AG04449 (cell line): ENCODE measurements around the gene PXDN.
"Not testable (repeated sequence)": the region's sequence is repeated elsewhere in the genome, so short reads cannot be mapped to it uniquely, and the experiment has no call there.

Experiments
- CTCF ChIA-PET: fragments of 350-600 bp; formaldehyde crosslinking; extraction: SDS; loops from one replicate; lab custom pipeline; 2021; ENCODE audit warnings: antibody characterized with exemption; lab: Yijun Ruan, JAX
- POLR2A ChIA-PET: fragments of 400-600, 350-600 bp; formaldehyde crosslinking; extraction: SDS; loops from one replicate; lab custom pipeline; 2020; ENCODE audit warnings: antibody characterized with exemption, inconsistent platforms; lab: Yijun Ruan, JAX
- DNase-seq: peaks from one replicate; pipeline ENCODE4 v3.0.0-alpha.2; 2010; ENCODE audit warnings: low read depth, low spot score
- H3K4me3 ChIP-seq: 2 replicates; pipeline ENCODE4 v1.5.1; 2011; ENCODE audit warnings: low read depth, mild to moderate bottlenecking, control low read depth, low read length
- CTCF ChIP-seq: IDR thresholded peaks from one replicate; pipeline ENCODE4 v1.5.1; 2011; ENCODE audit warnings: mild to moderate bottlenecking, moderate library complexity, low read length, control low read depth, inconsistent platforms; ENCODE audit not compliant: insufficient read depth; ENCODE audit errors: missing control alignments

The PXDN gene

GRCh38 chr2:1757567-1757966 is 13.3 kb upstream of the PXDN start:
- DNase-seq = no peak
- POLR2A ChIA-PET = interaction anchor here (1.0 kb wide), 1 partner anchor 12 kb away, joined by 3 read pairs; no protein-coding TSS in a partner anchor
- CTCF ChIA-PET = interaction anchor here (1.3 to 2.7 kb wide), 5 partner anchors 9 to 205 kb away, joined by 4 to 19 read pairs (median 8); no protein-coding TSS in a partner anchor
- no peak overlapping the region for H3K4me3 ChIP-seq
- no peak for TF ChIP-seq CTCF

GRCh38 chr2:1757146-1757545 is 12.8 kb upstream of the PXDN start:
- DNase-seq, H3K4me3 ChIP-seq, POLR2A ChIA-PET: not testable (repeated sequence)
- CTCF ChIA-PET = interaction anchor here (1.9 to 2.7 kb wide), 3 partner anchors 11 to 205 kb away, joined by 8 to 19 read pairs (median 14); no protein-coding TSS in a partner anchor

GRCh38 chr2:1756456-1756855 is 12.1 kb upstream of the PXDN start:
- ChIA-PET POLR2A (no interaction called here), CTCF (interaction anchor here (1.9 to 3.0 kb wide), 2 partner anchors 13 to 205 kb away, joined by 14 to 19 read pairs; no protein-coding TSS in a partner anchor)
- DNase-seq = no peak
- no peak for TF ChIP-seq CTCF
- H3K4me3 ChIP-seq = no peak overlapping the region

GRCh38 chr2:1755436-1756191 is 11.3 kb upstream of the PXDN start:
- TF ChIP-seq CTCF = no peak
- ChIA-PET POLR2A (no interaction called here), CTCF (interaction anchor here (1.1 to 3.0 kb wide), 5 partner anchors 14 to 204 kb away, joined by 3 to 19 read pairs (median 4); no protein-coding TSS in a partner anchor)
- no peak overlapping the region for H3K4me3 ChIP-seq
- DNase-seq = no peak

GRCh38 chr2:1754461-1755170 is 10.3 kb upstream of the PXDN start:
- CTCF ChIA-PET = interaction anchor here (1.4 to 7.4 kb wide), 4 partner anchors 18 to 203 kb away, joined by 4 to 110 read pairs (median 12); no protein-coding TSS in a partner anchor
- POLR2A ChIA-PET = no interaction called here
- no peak for TF ChIP-seq CTCF
- no peak overlapping the region for H3K4me3 ChIP-seq
- DNase-seq = no peak

- no peak for TF ChIP-seq CTCF
- H3K4me3 ChIP-seq = no peak overlapping the region
- ChIA-PET CTCF (interaction anchor here (0.9 to 7.4 kb wide), 6 partner anchors 18 to 208 kb away, joined by 3 to 110 read pairs (median 4); no protein-coding TSS in a partner anchor), POLR2A (no interaction called here)
- DNase-seq = no peak
Observed at GRCh38 chr2:1754046-1754445, 9.7 kb upstream of the PXDN start.
